K562 (cell line): Measurements from ENCODE around the gene TPGS1. TPM values are rescaled to one million over a fixed set of nuclear protein-coding genes. Genes with fewer than 3 reads are reported as not detected.

Experiments used
- ATAC-seq: fragments of 200-7000 bp; cut with Tn5 transposase; 3 replicates; pipeline ENCODE4 v1.9.1; 2020; ENCODE audit warnings: moderate library complexity
- BruUV-seq: library from RNA; stranded (reverse); fragments of 400-500 nt; replicated peaks from 2 replicates; lab custom pipeline; 2021; lab: Mats Ljungman, UMichigan
- CTCF ChIA-PET: fragments of 300-600 bp; formaldehyde crosslinking; extraction: SDS; loops from one replicate; lab custom pipeline; 2021; ENCODE audit warnings: low intra/inter-chr PET ratio; lab: Yijun Ruan, JAX
- POLR2A ChIA-PET: fragments of 300-600, 350-650 bp; sonication (Branson Sonifier 250); formaldehyde crosslinking; extraction: SDS; loops from one replicate; lab custom pipeline; 2021; ENCODE audit warnings: antibody characterized with exemption, inconsistent platforms; lab: Yijun Ruan, JAX
- DNase-seq, 4 experiments: peaks; one replicate each; pipeline versions ENCODE4 v3.0.0 to v3.0.0-alpha.2; 2011 to 2018; ENCODE audit warnings: low spot score in 3 of 4, mixed read lengths in 3 of 4; ENCODE audit errors: extremely low read depth in 1 of 4
- FAIRE-seq: peaks from 2 replicates; lab custom pipeline; 2011; peaks lifted over from hg19 to GRCh38; lab: Jason Lieb, UNC
- H2AFZ ChIP-seq: 2 replicates; pipeline ENCODE4 v1.6.0; 2011; ENCODE audit warnings: low read depth, low read length, control low read depth, inconsistent platforms
- H3K27ac ChIP-seq: fragments of 200-600 bp; 3 replicates; pipeline ENCODE4 v1.8.0; 2011; ENCODE audit warnings: low read depth, mild to moderate bottlenecking, control low read depth, inconsistent platforms, low read length, moderate library complexity, mixed read lengths; ENCODE audit errors: extremely low read depth
- H3K27me3 ChIP-seq, 2 experiments: fragments of 300-600 bp in 1 of 2; 2 replicates in 1 of 2; 3 replicates in 1 of 2; pipeline versions ENCODE4 v1.6.0 to v1.8.0; 2011; ENCODE audit warnings: inconsistent platforms in 2 of 2, low read length in 2 of 2, mild to moderate bottlenecking in 1 of 2, mixed read lengths in 1 of 2, moderate library complexity in 1 of 2; ENCODE audit not compliant: control insufficient read depth in 2 of 2, insufficient read depth in 2 of 2
- H3K36me3 ChIP-seq: fragments of 300-600 bp; 3 replicates; pipeline ENCODE4 v1.8.0; 2011; ENCODE audit warnings: mild to moderate bottlenecking, low read length, inconsistent platforms; ENCODE audit not compliant: control insufficient read depth, insufficient read depth
- H3K4me1 ChIP-seq, 2 experiments: fragments of 200-600 bp in 1 of 2; replicated peaks in 1 of 2; 2 replicates in 1 of 2; 3 replicates in 1 of 2; pipeline versions ENCODE4 v1.5.1 to v1.8.0; 2011; ENCODE audit warnings: inconsistent platforms in 2 of 2, low read length in 2 of 2, mild to moderate bottlenecking in 1 of 2, mixed read lengths in 1 of 2, moderate library complexity in 1 of 2; ENCODE audit not compliant: control insufficient read depth in 2 of 2, insufficient read depth in 2 of 2
- H3K4me2 ChIP-seq: 2 replicates; pipeline ENCODE4 v1.6.1; 2011; ENCODE audit warnings: low read length, control low read depth, inconsistent platforms, mixed read lengths; ENCODE audit not compliant: insufficient read depth
- H3K4me3 ChIP-seq: fragments of 200-600 bp; sonication (generic), shearing (Covaris generic); 2 replicates; pipeline ENCODE4 v1.5.1; 2016; ENCODE audit warnings: control low read depth, inconsistent platforms
- H3K79me2 ChIP-seq: fragments of 200-600 bp; 3 replicates; pipeline ENCODE4 v1.8.0; 2011; ENCODE audit warnings: low read length, inconsistent platforms; ENCODE audit not compliant: control insufficient read depth, insufficient read depth
- H3K9ac ChIP-seq, 2 experiments: 2 replicates each; pipeline versions ENCODE4 v1.6.0 to v1.6.1; 2011; ENCODE audit warnings: low read depth in 2 of 2, low read length in 2 of 2, control low read depth in 1 of 2, inconsistent platforms in 1 of 2, mild to moderate bottlenecking in 1 of 2, mixed read lengths in 1 of 2; ENCODE audit not compliant: insufficient read depth in 1 of 2
- H3K9me1 ChIP-seq: one replicate; pipeline ENCODE4 v1.6.0; 2011; ENCODE audit warnings: inconsistent platforms, mild to moderate bottlenecking, low read length, moderate library complexity; ENCODE audit not compliant: control insufficient read depth, insufficient read depth
- H3K9me3 ChIP-seq: replicated peaks from 2 replicates; pipeline ENCODE4 v1.5.1; 2011; ENCODE audit warnings: low read depth, low read length, inconsistent platforms; ENCODE audit not compliant: control insufficient read depth, insufficient read depth
- H4K20me1 ChIP-seq: replicated peaks from 2 replicates; pipeline ENCODE4 v1.6.1; 2011; ENCODE audit warnings: low read length, inconsistent platforms, mixed read lengths; ENCODE audit not compliant: control insufficient read depth, insufficient read depth
- EGR1 ChIP-seq: fragments of 450-650 bp; conservative IDR thresholded peaks from 2 replicates; pipeline ENCODE4 v1.6.1; 2017; ENCODE audit warnings: mild to moderate bottlenecking
- ZNF518B ChIP-seq: fragments of 250-450 bp; sonication (Bioruptor Pico); IDR thresholded peaks from 2 replicates; pipeline ENCODE4 v1.5.0; 2021; ENCODE audit warnings: mild to moderate bottlenecking, moderate library complexity
- WGBS: fragments of 100-300 bp; shearing (Covaris generic); methylation state at CpG from one replicate; pipeline ENCODE4 v1.1.6; 2016; ENCODE audit warnings: low coverage, mixed read lengths; ENCODE audit not compliant: insufficient coverage; ENCODE audit errors: missing lambda C conversion rate; 5-methylcytosine and 5-hydroxymethylcytosine counted together
- in situ Hi-C: fragments of 300-500 bp; cut with MboI; formaldehyde crosslinking; loops from 4 replicates; pipeline ENCODE4 v1.15.0; 2018; ENCODE audit warnings: inconsistent platforms, mixed read lengths
- intact Hi-C: fragments of 100-400 bp; cut with micrococcal nuclease; formaldehyde crosslinking; loops from 2 replicates; pipeline ENCODE4 v1.14.2; 2022
- polyA plus RNA-seq, 8 experiments: library from polyadenylated mRNA; depleted of rRNA in 4 of 8; stranded (reverse) in 5 of 8; unstranded in 3 of 8; fragments of >200 nt; fragmentation: Nextera tagmentation in 2 of 8; fragmentation: Illumina TruSeq in 1 of 8; extraction: Ambion mirVana in 2 of 8; extraction: Trizol in 1 of 8; gene quantifications; 2 replicates each; pipeline versions ENCODE4 v1.2.1 to v1.2.3, GENCODE V29; 2011 to 2014; ENCODE audit warnings: inconsistent platforms in 1 of 8, missing spikeins in 1 of 8
- total RNA-seq, 7 experiments: library from RNA; depleted of rRNA in 6 of 7; stranded (reverse); fragments of >200 nt in 6 of 7; fragmentation: Illumina TruSeq in 2 of 7; extraction: Trizol in 2 of 7; gene quantifications; 2 replicates each; pipeline versions ENCODE4 v1.2.1 to v1.2.3, GENCODE V29; 2011 to 2021; ENCODE audit warnings: low replicate concordance in 1 of 7

Gene TPGS1
- total and polyA plus RNA-seq, 9 of the 15 experiments (the other 6 are each of a cell fraction or from before 2014, with no cell fraction given), result 0.30 to 31.6 (median 1.2) TPM; not detected in 2

- Histone ChIP-seq H3K27me3 (0 out of 5 replicates have a peak, but pooled peaks cover 0 to 8% of the 10 kb centered on the region in 2 experiments), H3K4me3 (no peak overlapping the region), H3K4me1 (peaks cover 0 to 42% of the 10 kb centered on the region in 2 experiments; a peak in 4 of 5 replicates), H3K9ac (no peak overlapping the region), H3K36me3 (no peaks in the 10 kb centered on the region), H3K4me2 (no peak overlapping the region), H2AFZ (no peak overlapping the region), H3K79me2 (no peaks in the 10 kb centered on the region), H3K9me1 (no peaks in the 10 kb centered on the region), H3K27ac (no peak overlapping the region), H3K9me3 (no peaks in the 10 kb centered on the region), H4K20me1 (0 out of 2 replicates have a peak, but pooled peaks cover 5% of the 10 kb centered on the region)
- ATAC-seq (no peak), DNase-seq (no peak), FAIRE-seq (no peak)
- intact Hi-C loops, result no loop called here
- TF ChIP-seq ZNF518B (CRISPR knock-in tag) (no peak), EGR1 (peak; percentile 34; the same call in 1 of the 2 replicates)
- POLR2A ChIA-PET, result no interaction called here
- no TSS peak for BruUV-seq
- WGBS, result 0% methylated on average over 1 of the region's 3 CpGs
- in situ Hi-C loops, result no loop called here
- CTCF ChIA-PET, result no interaction called here
Observed at GRCh38 chr19:465056-465816, 42.1 kb upstream of the TPGS1 start.
